A673 (cell line): ENCODE measurements around the gene TFDP1. TPM values are rescaled to one million over a fixed set of nuclear protein-coding genes. Genes with fewer than 3 reads are reported as not detected.

Experiments used
- BruUV-seq: library from RNA; stranded (reverse); fragments of 400-500 nt; replicated peaks from 2 replicates; lab custom pipeline; 2021; lab: Mats Ljungman, UMichigan
- CTCF ChIA-PET: fragments of 300-600 bp; sonication (Branson Sonifier 250); formaldehyde crosslinking; loops from one replicate; lab custom pipeline; 2022; ENCODE audit warnings: antibody characterized with exemption; lab: Charles Lee
- POLR2A ChIA-PET: fragments of 300-600 bp; sonication (Branson Sonifier 250); formaldehyde crosslinking; loops from one replicate; lab custom pipeline; 2022; ENCODE audit warnings: antibody characterized with exemption; ENCODE audit not compliant: low non-redundant PET; lab: Charles Lee
- DNase-seq: peaks from one replicate; pipeline ENCODE4 v3.0.0-alpha.2; 2015; ENCODE audit warnings: low spot score
- H3K27ac ChIP-seq: fragments of 200-600 bp; sonication (generic); 2 replicates; pipeline ENCODE4 v1.5.1; 2016; ENCODE audit warnings: mixed run types, low read depth, mild to moderate bottlenecking, mixed read lengths, antibody characterized with exemption, low read length; ENCODE audit not compliant: poor library complexity, severe bottlenecking
- H3K27me3 ChIP-seq: fragments of 200-600 bp; sonication (generic); replicated peaks from 2 replicates; pipeline ENCODE4 v1.6.1; 2017; ENCODE audit warnings: mixed run types, low read depth, mild to moderate bottlenecking, mixed read lengths, antibody characterized with exemption, low read length; ENCODE audit not compliant: insufficient read depth, poor library complexity
- H3K36me3 ChIP-seq: fragments of 200-600 bp; sonication (generic); 2 replicates; pipeline ENCODE4 v1.6.1; 2016; ENCODE audit warnings: mixed run types, mild to moderate bottlenecking, mixed read lengths, antibody characterized with exemption, low read length; ENCODE audit not compliant: insufficient read depth, poor library complexity, severe bottlenecking
- H3K4me1 ChIP-seq: fragments of 200-600 bp; sonication (generic); 2 replicates; pipeline ENCODE4 v1.6.1; 2017; ENCODE audit warnings: mixed run types, mild to moderate bottlenecking, mixed read lengths, antibody characterized with exemption, low read length; ENCODE audit not compliant: insufficient read depth, poor library complexity, severe bottlenecking
- H3K4me3 ChIP-seq: fragments of 200-600 bp; sonication (generic); 2 replicates; pipeline ENCODE4 v1.5.1; 2016; ENCODE audit warnings: low read depth, mixed run types, mild to moderate bottlenecking, mixed read lengths, low read length; ENCODE audit not compliant: poor library complexity, severe bottlenecking
- H3K9me3 ChIP-seq: fragments of 200-600 bp; sonication (generic); 2 replicates; pipeline ENCODE4 v1.6.1; 2016; ENCODE audit warnings: mixed run types, low read depth, mild to moderate bottlenecking, mixed read lengths, antibody characterized with exemption, low read length; ENCODE audit not compliant: poor library complexity, severe bottlenecking
- EZH2 ChIP-seq: fragments of 200-600 bp; sonication (generic); IDR thresholded peaks from 2 replicates; pipeline ENCODE4 v1.6.1; 2017; ENCODE audit warnings: borderline replicate concordance, low read depth, mild to moderate bottlenecking, mixed read lengths, antibody characterized with exemption, low read length; ENCODE audit not compliant: poor library complexity, severe bottlenecking
- intact Hi-C: fragments of 100-400 bp; cut with micrococcal nuclease; formaldehyde crosslinking; loops from one replicate; pipeline ENCODE4 v1.10.0; 2022; ENCODE audit not compliant: unreplicated experiment
- total RNA-seq: library from RNA; stranded (reverse); gene quantifications from 2 replicates; pipeline ENCODE4 v1.2.3, GENCODE V29; 2021
- TF ChIP-seq, protein P1 (sequence below): fragments of 300-800, 200-600 bp; sonication (generic); conservative IDR thresholded peaks from 2 replicates; pipeline ENCODE4 v1.5.1; 2017; ENCODE audit warnings: low read depth, mild to moderate bottlenecking, antibody characterized with exemption, low read length, moderate library complexity, mixed read lengths

TFDP1 gene
- total RNA-seq, 1 experiment from 2014 or later: 153 TPM

DNA sequence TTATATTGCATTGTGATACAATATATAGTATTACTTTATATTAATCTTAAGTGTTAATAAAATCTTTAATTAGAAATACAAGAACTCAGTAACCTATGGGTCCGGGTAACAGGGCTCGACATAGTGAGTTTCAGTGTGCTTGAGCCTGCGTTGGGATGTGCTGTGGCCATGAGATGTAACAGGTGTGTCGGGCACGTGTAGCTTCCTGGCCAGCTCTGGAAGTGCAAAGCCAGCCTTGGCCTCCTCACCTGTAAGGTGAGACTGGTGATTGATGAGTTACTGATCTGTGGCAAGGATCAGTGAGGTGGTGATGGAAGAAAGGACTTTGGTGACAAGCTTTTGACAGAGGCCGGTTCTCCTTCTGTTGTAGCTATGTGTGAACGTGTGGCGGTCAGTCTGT is 54.3 kb downstream of the TFDP1 start:
- BruUV-seq: no TSS peak
- Histone ChIP-seq H3K27ac (no peak overlapping the region), H3K27me3 (no peaks in the 10 kb centered on the region), H3K4me3 (no peak overlapping the region), H3K36me3 (peaks cover 78% of the 10 kb centered on the region), H3K9me3 (no peaks in the 10 kb centered on the region), H3K4me1 (no peaks in the 10 kb centered on the region)
- TF ChIP-seq EZH2: no peak
- TF ChIP-seq, protein P1, sequence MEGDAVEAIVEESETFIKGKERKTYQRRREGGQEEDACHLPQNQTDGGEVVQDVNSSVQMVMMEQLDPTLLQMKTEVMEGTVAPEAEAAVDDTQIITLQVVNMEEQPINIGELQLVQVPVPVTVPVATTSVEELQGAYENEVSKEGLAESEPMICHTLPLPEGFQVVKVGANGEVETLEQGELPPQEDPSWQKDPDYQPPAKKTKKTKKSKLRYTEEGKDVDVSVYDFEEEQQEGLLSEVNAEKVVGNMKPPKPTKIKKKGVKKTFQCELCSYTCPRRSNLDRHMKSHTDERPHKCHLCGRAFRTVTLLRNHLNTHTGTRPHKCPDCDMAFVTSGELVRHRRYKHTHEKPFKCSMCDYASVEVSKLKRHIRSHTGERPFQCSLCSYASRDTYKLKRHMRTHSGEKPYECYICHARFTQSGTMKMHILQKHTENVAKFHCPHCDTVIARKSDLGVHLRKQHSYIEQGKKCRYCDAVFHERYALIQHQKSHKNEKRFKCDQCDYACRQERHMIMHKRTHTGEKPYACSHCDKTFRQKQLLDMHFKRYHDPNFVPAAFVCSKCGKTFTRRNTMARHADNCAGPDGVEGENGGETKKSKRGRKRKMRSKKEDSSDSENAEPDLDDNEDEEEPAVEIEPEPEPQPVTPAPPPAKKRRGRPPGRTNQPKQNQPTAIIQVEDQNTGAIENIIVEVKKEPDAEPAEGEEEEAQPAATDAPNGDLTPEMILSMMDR: no peak
- DNase-seq: no peak
- intact Hi-C loops: no loop called here
- POLR2A ChIA-PET: no interaction called here
- CTCF ChIA-PET: no interaction called here

DNA sequence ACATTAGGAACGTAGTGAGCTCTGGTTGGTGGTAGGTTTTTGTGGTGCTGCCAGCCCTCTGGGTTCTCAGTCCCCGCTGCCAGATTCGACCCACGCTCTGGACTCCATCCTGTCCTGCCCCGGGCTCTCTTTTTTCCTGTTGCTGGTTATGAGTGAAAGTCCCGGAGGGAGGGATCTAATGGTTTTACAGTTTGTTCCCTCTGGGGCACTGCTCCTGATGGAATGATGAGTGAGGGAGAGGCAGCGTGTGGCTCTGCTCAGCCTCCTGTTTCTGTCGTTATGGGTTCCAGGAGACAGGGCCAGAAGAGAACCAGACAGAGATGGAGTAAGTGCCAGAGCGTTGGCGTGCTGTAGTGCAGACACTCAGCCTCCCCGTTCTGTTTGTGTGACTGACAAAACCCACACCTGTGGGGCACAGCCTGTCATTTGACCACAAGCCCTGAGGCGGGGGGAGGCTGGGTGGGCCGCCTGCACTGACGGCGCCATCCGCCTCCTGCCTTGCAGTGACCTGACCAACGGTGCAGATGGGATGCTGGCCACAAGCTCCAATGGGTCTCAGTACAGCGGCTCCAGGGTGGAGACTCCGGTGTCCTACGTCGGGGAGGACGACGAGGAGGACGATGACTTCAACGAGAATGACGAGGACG is 55.2 kb downstream of the TFDP1 start:
- ChIA-PET POLR2A (no interaction called here), CTCF (no interaction called here)
- H3K4me3 ChIP-seq: no peak overlapping the region
- no peaks in the 10 kb centered on the region for H3K4me1 ChIP-seq
- no TSS peak for BruUV-seq
- no peak for DNase-seq
- H3K27me3 ChIP-seq: no peaks in the 10 kb centered on the region
- intact Hi-C loops: no loop called here
- no peak for TF ChIP-seq EZH2
- TF ChIP-seq, protein P1: no peak
- no peak overlapping the region for H3K27ac ChIP-seq
- H3K9me3 ChIP-seq: no peaks in the 10 kb centered on the region
- H3K36me3 ChIP-seq: peaks cover 69% of the 10 kb centered on the region

DNA sequence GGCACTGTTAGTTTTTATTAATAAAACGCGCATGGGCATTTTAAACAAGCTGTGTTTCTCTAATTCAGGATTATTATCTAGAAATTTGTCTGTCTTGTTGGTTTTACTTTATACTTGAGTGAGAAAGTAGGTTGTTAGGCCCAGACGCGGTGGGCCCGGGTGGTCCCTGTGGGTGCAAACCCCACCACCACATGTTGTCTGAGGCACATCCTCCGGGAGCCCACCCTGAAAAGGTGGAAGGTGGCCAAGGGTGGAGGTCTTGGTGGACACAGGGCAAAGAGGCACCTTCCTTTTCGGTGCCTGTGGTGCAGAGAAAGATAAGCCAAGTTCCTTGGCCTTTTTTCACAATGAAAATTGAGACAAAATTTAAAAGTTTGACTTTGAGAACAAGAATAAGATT is 56.9 kb downstream of the TFDP1 start:
- no TSS peak for BruUV-seq
- H3K4me3 ChIP-seq: no peak overlapping the region
- CTCF ChIA-PET: no interaction called here
- no peak for DNase-seq
- H3K4me1 ChIP-seq: peaks cover 2% of the 10 kb centered on the region
- no peaks in the 10 kb centered on the region for H3K27me3 ChIP-seq
- POLR2A ChIA-PET: no interaction called here
- H3K36me3 ChIP-seq: peaks cover 55% of the 10 kb centered on the region
- H3K27ac ChIP-seq: no peak overlapping the region
- no peaks in the 10 kb centered on the region for H3K9me3 ChIP-seq
- intact Hi-C loops: no loop called here
- TF ChIP-seq, protein P1: no peak
- TF ChIP-seq EZH2: no peak
